ENCODE results near the gene KNDC1.
"Not testable (repeated sequence)": the region's sequence is repeated elsewhere in the genome, so short reads cannot be mapped to it uniquely, and the experiment has no call there.

KNDC1 gene

DNA sequence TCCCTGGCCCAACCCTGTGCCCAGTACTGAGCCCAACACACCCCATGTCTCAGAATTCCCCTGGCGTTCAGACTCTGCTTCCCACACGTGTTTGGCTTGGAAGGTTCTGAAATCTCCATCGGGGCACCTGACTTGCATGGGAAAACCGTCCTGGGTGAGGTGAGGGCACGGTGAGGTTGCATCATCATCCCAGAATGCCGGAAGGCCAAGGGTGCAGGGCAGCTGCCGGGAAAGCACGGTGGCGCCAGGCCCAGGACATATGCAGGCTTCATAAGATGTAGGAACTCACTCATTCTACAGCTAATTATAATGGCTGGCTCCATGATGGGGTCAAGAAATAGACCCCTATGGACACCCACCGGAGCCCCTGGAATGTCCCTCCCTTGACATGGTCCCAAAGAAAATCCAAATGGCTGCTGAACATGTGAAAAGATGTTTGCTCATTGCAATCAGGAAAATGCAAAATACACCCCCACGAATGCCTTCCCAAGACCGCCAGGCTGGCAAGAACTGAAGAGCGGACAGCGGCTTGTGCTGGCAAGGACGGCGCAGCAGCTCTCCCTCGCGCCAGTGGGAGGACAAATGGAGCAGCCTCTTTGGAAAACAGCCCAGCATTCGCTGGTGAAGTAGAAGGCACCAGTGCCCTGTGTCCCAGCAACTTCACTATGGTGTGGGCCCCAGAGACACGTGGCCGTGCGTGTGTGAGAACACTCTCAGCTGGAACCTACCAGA is 2.3 kb downstream of the KNDC1 start:
- DNase-seq = no peak

DNA sequence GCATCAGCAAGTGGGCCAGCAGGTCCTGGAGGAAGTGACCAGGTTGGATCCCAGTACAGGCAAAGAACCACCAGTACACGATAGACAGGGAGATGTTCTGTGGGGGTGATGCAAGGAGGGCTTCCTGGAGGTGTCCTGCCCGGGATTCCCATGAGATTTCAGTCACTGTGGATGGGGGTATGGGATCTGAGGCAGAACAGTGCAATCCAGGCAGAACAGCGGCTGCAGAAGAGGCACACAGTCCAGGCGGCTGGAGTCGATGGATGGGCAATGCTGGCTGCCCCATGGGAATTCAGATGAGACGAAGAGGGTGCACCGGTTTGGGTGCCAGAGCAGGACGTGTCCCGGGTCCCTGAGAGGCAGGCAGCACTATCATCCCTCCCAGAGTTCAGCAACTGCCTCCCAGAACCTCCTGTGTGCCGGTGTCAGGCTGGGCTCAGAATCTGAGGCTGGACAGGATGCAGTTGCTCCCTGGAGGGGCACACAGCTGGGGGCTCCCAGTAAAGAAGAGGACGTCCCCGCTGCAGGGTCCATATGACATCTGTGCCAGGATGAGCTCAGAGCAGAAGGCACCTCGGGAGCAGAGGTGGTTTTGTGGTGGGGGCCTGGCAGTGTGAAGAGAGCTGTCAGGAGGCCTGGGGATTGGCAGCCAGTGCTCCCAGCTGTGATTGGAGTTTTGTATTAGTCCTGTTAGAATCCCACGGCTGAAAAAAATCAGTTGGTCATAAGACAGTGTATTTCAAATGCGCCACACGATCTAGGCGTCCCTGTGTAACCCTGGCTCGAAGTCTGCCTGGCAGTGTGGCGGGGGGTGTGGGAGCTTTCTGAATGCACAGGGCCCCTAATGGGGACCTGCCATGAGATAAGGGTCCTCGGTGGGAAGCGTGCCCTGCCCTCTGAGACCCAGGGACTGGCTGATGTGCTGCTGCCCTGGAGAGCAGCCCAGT is 3.2 kb downstream of the KNDC1 start:
- DNase-seq = no peak

DNA sequence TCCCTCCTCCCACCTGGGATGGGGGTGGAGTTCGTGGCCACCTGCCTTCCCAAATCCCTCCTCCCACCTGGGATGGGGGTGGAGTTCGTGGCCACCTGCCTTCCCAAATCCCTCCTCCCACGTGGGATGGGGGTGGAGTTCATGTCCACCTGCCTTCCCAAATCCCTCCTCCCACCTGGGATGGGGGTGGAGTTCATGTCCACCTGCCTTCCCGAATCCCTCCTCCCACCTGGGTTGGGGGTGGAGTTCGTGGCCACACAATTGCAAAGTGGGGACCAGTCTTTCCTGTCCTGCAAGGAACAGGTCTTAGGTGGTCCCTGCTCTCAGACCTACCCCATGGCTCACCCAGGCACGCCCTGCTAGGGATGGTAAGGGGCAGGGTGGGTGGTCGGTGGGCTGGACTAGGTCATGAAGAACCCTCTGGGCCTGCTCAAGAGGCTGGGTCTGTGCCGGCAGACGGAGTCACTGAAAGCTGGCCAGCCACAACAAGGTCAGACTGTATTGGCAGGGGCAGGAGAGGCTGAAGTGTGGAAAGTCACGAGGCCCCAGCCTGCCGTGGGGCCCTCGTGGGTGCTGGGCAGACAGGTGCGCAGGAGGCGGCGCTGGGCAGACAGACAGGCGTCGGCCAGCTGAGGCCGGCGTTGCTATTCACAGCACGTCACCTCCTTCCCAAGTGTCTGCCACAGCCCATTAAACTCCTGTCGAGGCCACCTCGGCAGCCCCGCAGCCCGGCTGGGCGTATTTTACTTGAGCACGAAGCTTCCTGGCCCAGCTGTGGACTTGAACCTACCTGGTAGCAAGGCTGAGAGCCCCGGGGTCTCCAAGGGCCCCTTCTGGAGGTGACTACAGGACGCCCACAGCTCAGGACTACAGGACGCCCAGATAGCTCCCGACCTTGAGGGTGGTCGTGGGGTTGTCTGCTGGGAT is 4.1 kb downstream of the KNDC1 start:
- no peak for DNase-seq

DNA sequence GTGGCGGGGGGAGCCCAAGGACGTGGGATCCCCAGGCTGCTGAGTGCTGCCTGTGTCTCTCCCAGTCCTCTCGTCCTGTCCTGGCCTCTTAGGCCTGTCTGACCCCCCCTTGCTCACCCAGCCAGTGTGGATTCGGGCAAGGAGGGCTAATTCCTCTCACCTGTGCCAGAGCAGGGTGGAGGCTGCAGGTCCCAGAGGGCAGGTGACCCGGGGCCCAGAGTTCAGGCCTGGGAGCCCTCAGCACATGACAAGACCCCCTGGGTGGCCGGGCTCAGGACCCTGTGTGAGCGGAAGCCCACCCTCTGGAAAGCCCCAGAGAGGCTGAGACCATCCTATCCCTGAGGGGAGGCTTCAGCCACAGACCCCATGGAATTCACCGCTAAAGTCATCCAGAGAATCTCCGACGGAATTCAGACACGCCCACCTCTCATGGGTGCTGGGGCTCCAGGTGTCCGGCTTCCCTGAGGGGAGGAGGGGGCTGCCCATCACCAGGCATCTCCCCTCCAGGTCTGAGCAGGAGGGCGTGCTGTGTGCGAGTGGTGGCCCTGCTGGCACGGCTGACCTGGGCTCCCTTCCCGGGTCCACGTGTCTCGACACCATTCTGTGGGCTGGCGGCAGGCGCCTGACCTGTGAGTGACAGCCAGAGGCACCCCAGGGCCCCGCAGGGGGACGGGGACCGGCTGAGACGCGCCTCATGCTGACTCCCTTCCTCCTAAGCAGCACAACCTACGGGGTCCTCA is 5.0 kb downstream of the KNDC1 start:
- no peak for DNase-seq

DNA sequence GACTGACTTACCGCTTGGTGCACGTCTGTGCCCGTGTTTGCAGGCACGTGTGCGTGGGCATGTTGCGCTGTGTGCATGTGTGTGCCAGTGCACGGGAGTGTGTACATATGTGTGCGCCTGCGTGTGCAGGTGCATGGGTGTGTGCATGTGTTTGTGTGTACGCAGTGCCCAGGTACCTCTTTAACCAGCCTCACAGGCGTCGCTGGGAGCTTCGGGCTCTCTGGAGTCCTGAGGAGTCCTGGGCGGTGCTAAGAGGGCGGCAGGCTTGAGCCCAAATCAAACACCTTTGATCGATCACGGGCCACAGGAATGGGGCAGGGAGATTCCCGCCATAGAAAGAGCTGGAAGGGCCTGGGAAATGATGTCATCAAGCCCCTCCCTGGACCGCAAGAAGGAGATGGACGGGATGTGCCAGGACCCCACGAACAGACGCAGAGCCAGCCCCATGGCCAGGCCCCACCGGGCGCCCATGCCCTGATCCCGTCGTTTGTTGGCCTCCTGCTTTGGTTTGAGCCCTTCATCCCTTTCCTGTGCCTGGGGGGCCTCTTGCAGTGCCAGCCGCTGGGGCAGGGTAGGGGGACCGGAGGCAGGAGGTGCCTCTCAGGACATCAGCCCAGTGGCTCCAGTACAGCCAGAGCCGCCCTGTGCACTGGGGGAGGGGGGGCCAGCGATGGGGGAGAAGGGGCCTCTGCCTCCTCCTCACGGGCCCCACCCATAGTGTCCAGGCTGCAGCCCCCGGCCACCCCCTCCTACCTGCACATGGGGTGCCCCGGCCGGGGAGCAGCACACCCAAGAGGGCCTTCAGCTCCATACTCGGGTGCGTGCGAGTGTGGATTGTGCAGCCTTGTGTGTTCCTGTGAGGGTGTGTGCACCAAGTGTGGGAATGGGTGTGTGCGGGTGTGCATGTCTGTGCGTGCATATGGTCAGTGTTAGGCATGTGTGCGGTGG is 5.8 kb downstream of the KNDC1 start:
- DNase-seq = no peak

DNA sequence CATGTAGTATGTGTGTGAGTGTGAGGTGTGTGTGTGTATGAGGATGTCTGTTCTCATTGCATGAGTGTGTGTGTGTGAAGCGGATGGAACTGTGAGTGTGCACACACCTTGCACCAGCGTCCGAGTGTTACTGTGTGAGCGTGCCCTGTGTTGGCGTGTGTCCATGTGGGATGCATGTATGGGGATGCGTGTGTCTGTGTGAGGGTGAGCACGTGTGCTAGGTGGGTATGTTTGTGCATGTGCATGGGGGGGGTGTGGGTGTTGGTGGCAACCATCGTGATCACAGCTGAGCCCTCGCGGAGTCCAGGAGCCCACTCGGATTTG is 6.4 kb downstream of the KNDC1 start:
- no peak for DNase-seq

DNA sequence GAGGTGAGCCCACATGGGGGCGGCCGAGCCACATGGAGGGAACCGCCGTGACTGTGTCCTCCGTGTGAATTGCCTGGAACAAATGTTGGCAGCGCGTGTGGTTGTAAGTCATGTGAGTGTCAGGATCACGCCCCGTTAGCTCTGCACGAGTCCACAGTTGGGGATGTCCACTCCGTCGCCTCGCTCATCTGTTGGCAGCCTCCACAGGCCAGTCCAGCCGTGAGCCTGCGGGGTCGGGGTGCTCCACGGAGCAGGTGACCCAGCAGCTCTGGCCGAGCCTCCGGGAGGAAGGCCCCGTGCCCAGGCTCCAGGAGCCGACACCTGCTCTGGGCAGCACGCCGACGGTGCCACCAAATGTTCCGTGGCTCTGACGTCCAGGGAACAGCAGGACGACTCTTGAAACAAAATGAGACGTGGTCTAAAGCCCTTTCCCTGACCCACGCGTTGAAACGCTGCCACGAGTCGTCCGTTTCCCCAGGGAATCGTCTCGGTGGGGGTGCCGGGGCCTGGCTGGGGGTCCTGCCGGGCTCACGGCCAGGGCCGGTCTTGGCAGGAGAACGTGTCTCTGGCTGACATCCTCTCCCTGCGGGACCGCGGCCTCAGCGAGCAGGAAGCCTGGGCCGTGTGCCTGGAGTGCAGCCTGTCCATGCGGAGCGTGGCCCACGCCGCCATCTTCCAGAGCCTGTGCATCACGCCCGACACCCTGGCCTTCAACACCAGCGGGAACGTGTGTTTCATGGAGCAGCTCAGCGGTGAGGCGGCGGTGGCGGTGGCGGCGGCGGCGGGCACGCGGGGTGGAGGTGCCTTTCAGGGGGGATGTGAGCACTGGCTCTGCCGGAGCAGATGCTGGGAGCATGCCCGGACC is 7.0 kb downstream of the KNDC1 start:
- DNase-seq = no peak

DNA sequence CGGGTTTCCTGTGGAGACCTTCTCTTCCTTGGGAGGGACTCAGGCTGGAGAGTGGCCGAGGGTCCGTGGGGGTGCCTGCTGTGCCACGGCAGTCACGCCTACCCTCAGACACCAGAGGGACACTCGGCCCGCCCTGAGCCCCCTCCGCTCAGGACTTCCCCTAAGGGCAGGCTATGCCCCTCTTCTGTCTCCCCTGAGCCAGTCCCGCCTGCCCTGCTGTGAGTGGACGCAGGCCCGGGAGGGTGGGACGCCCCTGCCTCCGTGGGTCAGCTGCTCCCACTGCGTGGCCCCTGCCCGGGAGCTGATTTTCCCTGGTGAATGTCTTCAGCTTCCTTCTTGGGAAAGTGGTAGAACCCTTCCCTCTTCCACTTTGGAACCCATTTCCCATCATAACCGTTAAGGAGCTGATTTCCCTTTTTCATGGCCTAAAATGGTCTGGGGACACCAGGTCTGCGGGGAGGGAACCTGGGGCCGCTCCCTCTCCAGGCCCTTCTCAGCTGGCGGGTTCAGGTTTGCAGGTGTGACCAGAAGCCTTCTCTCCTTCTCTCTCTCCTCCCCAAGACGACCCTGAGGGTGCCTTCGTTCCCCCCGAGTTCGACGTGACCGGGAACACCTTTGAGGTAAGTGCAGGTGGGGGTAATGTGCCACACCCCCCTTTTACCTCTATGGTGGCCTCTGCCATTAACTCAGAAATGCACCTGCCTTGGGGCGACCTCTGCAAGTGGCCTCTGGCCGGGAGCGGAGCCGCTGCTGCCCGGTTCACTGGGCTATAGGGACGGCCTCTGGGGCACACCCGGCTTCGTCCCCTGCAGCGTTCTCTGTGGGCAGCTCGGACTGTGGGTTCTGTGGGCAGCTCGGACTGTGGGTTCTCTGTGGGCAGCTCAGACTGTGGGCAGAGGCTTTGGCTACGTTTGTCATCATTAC is 7.9 kb downstream of the KNDC1 start:
- DNase-seq = no peak

DNA sequence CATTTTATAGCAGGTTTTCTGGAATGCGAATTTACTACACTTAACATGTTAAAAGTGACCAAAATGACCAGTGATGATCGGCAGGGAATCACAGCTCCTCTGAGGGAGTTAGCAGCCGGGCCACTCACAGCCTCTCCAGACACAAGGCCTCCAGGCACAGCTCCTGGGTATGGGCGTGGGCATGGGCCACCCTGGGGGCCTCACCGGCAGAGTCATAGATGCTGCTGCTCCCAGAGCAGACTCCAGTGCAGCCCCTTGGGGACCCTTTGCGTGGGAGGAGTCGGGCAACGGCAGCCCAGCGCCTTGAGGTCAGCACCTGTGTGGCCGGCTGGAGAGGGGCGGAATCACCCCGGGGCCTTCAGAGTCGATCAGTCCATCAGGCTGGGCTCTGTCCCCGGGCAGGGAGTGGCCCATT is 8.6 kb downstream of the KNDC1 start:
- DNase-seq = no peak

DNA sequence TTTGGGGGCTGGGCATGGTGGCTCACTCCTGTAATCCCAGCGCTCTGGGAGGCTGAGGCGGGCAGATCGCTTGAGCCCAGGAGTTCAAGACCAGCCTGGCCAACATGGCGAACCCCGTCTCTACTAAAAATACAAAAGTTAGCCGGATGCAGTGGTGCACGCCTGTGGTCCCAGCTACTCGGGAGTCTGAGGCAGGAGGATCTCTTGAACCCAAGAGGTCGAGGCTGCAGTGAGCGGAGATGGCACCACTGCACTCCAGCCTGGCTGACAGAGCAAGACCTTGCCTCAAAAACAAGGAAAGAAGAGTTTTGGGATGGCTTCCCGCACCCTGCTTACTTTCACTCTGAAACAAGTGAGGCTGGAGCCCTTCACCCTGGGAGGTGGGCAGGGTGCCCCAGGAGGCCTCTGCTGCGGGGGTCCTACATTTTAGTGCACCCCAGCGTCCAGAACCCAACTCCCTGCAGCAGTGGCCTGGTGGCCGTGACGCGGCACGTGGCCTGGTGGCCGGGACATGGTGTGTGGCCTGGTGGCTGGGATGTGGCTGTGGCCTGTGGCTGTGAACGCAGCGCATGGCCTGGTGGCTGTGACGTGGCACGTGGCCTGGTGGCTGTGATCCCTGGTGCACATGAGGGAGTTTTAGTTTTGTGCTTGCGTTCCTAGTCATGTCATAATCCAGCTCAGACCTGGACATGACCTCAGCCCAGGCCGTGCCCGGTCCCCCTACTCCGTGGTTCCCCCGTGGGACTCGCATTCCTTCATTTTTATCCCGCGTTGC is 9.3 kb downstream of the KNDC1 start:
- no peak for DNase-seq

DNA sequence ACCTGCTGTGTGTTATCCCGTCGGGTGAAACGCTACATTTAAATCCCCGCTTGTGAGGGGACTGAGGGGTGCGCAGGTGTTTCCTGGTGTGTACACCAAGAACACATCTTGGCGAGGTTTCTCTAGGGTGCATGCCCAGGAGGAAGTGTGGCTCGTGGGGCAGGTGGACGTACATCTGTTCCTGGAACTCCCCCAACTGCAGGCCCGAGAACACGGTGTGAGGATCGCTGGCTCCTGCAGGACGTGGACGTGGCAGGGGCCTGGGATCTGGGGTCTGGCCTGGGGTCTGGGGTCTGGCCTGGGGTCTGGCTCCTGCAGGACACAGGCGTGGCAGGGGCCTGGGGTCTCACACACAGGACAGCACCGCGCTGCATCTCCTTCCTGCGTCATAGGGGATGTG is 10.1 kb downstream of the KNDC1 start:
- DNase-seq = no peak

DNA sequence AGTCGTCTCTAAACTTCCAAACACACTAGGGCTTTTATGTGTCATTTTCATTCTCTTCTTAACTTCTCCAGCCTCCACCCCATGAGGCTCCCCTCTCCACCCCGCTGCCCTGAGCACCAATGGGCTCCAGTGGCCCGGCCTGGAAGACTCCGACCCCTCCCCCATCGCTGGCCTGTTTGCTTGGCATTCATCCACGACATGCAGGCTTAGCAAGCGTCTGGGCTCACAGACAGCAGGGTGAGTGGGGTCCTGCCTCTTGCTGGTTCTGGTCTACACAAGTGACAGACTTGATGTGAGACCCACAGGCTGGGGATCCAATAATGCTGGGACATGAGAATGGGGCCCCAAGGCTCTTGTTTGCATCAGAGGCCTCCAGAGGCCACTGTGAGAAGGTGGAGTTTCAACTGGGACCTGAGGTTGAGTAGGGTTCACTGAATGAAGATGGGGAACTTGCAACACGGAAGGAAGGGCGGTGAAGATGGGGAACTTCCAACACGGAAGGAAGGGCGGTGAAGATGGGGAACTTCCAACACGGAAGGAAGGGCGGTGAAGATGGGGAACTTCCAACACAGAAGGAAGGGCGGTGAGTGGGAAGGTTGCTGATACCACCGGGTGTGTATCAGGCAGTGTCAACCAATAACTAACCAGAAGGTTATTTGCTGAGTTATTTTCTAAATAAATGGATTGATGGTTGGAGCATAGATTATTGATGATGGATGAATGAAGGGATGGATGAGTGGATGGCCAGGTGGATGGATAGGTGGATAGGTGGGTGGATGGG is 14.0 kb downstream of the KNDC1 start:
- DNase-seq = no peak

DNA sequence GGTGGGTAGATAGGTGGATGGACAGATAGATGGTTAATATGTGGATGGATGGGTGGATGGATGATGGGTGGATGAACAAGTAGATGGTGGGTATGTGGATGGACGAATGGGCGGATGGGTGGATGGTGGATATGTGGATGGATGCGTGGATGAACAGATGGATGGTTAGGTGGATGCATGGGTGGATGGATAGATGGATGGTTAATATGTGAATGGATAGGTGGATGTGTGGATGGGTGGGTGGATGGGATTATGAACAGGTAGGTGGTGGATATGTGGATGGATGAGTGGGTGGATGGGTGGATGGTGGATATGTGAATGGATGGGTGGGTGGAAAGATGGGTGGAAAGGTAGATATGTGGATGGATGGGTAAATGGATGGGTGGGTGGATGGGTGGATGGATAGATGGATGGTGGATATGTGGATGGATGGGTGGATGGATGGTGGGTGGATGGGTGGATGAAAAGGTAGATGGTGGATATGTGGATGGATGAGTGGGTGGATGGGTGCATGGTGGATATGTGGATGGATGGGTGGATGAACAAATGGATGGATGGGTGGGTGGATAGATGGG is 14.8 kb downstream of the KNDC1 start:
- no peak for DNase-seq

DNA sequence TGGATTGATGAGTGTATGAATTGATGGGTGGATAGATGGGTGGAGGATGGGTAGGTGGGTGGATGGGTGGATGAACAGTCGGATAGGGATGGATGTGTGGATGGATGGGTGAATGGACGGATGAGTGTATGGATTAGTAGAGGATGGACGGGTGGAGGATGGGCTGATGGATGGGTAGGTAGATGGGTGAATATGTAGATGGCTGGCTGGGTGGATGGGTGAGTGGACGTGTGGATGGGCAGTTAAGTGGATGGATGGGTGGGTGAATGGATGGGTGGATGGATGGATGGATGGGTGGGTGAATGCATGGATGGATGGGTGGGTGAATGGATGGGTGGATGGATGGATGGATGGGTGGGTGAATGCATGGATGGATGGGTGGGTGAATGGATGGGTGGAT is 15.6 kb downstream of the KNDC1 start:
- DNase-seq = not testable (repeated sequence)

DNA sequence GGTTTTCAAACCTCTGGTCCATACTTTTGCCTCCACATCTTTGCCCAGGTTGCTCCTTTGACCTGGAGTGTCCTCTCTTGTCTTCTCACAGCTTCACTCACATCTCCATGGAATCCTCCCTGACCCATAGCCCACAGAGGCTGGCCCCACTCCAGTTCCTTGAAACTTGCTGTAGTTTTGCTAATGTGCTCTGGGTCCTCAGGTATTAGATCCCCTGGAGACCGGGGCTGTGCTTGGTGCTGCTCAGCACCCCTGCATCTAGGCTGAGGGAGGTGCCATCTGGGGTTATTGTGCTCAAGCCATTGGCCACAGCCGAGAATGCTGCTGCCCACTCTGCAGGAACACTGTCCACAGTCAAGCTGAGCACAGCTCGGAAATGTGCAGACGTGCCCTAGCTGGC is 16.5 kb downstream of the KNDC1 start:
- peak; percentile 15 for DNase-seq

DNA sequence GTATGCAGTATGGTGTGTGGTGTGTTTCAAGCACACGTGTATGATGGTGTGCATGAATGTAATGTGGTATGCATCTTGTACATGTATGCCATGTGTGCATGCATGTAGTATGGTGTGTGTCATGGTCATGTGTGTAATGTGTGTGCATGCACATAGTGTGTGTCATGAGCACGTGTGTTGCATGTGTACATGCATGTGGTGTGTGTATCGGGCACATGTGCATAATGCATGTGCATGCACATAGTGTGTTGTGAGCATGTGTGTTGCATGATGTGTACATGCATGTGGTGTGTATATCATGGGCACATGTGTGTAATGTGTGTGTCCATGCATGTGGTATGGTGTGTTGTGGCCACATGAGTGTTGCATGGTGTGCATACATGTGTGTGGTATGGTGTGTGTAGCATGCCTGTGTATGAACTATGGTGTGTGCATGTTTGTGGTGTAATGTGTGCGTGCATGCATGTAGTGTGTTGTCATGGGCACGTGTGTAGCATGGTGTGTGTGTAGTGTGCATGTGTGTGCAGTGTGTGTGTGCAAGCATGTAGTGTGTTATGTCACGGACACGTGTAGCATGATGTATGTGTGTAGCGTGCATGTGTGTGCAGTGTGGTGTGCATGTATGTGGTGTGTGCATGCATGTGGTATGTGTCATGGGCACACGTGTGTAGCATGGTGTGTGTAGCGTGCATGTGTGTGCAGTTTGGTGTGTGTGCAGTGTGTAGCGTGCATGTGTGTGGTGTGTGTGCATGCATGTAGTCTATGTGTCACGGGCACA is 17.6 kb downstream of the KNDC1 start:
- no peak for DNase-seq
